Gastroesophageal sphincter (tissue), 4 donors: ENCODE measurements around the gene FN3K. TPM values are rescaled to one million over a fixed set of nuclear protein-coding genes. Genes with fewer than 3 reads are reported as not detected.
A peak's percentile ranks its signal among the peaks of the same experiment; 100 is the strongest.

Source experiments
- ATAC-seq: fragments of 150-250 bp; one replicate; pipeline ENCODE4 v1.9.1; 2016; ENCODE audit warnings: mild to moderate bottlenecking, moderate library complexity
- H3K27ac ChIP-seq, 4 donors: fragments of 200-600 bp; sonication (generic) in 3 of 4; 1 replicate in 3 of 4; 2 replicates in 1 of 4; pipeline ENCODE4 v1.5.1; 2016 to 2019
- H3K27me3 ChIP-seq: fragments of 200-600 bp; sonication (generic); one replicate; pipeline ENCODE4 v1.5.1; 2019
- H3K36me3 ChIP-seq, 2 donors: fragments of 200-600 bp; sonication (generic); one replicate each; pipeline ENCODE4 v1.5.1; 2019; ENCODE audit warnings: control low read depth in 1 of 2
- H3K4me1 ChIP-seq, 3 donors: fragments of 200-600 bp; sonication (generic); 1 replicate in 2 of 3; 2 replicates in 1 of 3; pipeline ENCODE4 v1.5.1; 2016 to 2019; ENCODE audit warnings: control low read depth in 2 of 3
- H3K4me3 ChIP-seq, 2 donors: fragments of 200-600 bp; sonication (generic); one replicate each; pipeline ENCODE4 v1.5.1; 2019; ENCODE audit warnings: mild to moderate bottlenecking in 1 of 2, moderate library complexity in 1 of 2
- H3K9me3 ChIP-seq, 3 donors: fragments of 200-600 bp; sonication (generic); one replicate each; pipeline ENCODE4 v1.5.1; 2017 to 2019; ENCODE audit warnings: control low read depth in 2 of 3
- CTCF ChIP-seq, 4 experiments: fragments of 200-600 bp in 2 of 4; fragments of 450-650 bp in 2 of 4; sonication (generic) in 1 of 4; IDR thresholded peaks; one replicate each; pipeline ENCODE4 v1.5.1; 2017 to 2019; ENCODE audit warnings: antibody characterized with exemption in 4 of 4, mild to moderate bottlenecking in 2 of 4, moderate library complexity in 2 of 4
- EP300 ChIP-seq: sonication (generic); formaldehyde crosslinking; IDR thresholded peaks from one replicate; pipeline ENCODE4 v1.6.1; 2017; ENCODE audit warnings: antibody characterized with exemption, mild to moderate bottlenecking
- POLR2A ChIP-seq, 2 donors: fragments of 450-650 bp; IDR thresholded peaks; one replicate each; pipeline ENCODE4 v1.6.1; 2017; ENCODE audit warnings: antibody characterized with exemption in 2 of 2, mild to moderate bottlenecking in 2 of 2, moderate library complexity in 1 of 2
- POLR2AphosphoS5 ChIP-seq: sonication (generic); formaldehyde crosslinking; IDR thresholded peaks from one replicate; pipeline ENCODE4 v1.6.1; 2017; ENCODE audit warnings: antibody characterized with exemption
- WGBS, 2 donors: methylation state at CpG; one replicate each; pipeline ENCODE4 v1.1.5; 2018; ENCODE audit warnings: low coverage in 1 of 2; 5-methylcytosine and 5-hydroxymethylcytosine counted together
- total RNA-seq, 4 donors: library from RNA; depleted of rRNA; stranded (reverse); fragments of >200 nt; gene quantifications; one replicate each; pipeline ENCODE4 v1.1.0, GENCODE V29; 2016

Gene FN3K
- total RNA-seq, result 10 to 100 TPM in 1 of 4 donors, 1 to 10 TPM in 3; 6.9 to 22.0 (median 8.6) TPM

GRCh38 chr17:82734987-82735866 is at the start of gene FN3K:
TSS of gene FN3K (plus strand) at chr17:82735615. CDS start at chr17:82735637, 22 bp downstream.
- Histone ChIP-seq H3K27ac (peak within 1 kb of the TSS; percentile 53 to 91 (median 88)), H3K9me3 (no peaks in the 10 kb centered on the region), H3K4me3 (peak within 1 kb of the TSS; percentile 77 to 84), H3K4me1 (peaks cover 0 to 39% (median 17%) of the 10 kb centered on the region in 3 donors), H3K36me3 (peaks cover 0 to 37% of the 10 kb centered on the region in 2 donors), H3K27me3 (no peaks in the 10 kb centered on the region)
- ATAC-seq, result peak; percentile 90
- WGBS, 2 donors, result 17% methylated on average over 9 of the region's 101 CpGs; no CpG with 5 or more reads in 1 of the 2 donors
- TF ChIP-seq POLR2A (IDR thresholded peaks at IDR 0.05) (peak; percentile 41 to 57), CTCF (IDR thresholded peaks at IDR 0.05) (no peak)

GRCh38 chr17:82686366-82687324 is 48.8 kb upstream of the FN3K start:
- TF ChIP-seq EP300 (no peak), POLR2AphosphoS5 (no peak), CTCF (IDR thresholded peaks at IDR 0.05) (no peak), POLR2A (IDR thresholded peaks at IDR 0.05) (no peak)
- peaks cover 0 to 17% of the 10 kb centered on the region in 2 donors for H3K36me3 ChIP-seq
- no peak overlapping the region for H3K27ac ChIP-seq
- ATAC-seq, result no peak
- no peak overlapping the region for H3K4me3 ChIP-seq
- 83 to 91% methylated on average over 6 to 9 of the region's 19 CpGs for WGBS, 2 donors
- H3K27me3 ChIP-seq, result no peaks in the 10 kb centered on the region
- H3K9me3 ChIP-seq, result peaks cover 0 to 4% (median 0%) of the 10 kb centered on the region in 3 donors
- H3K4me1 ChIP-seq, result no peaks in the 10 kb centered on the region

GRCh38 chr17:82687375-82687861 is 48.0 kb upstream of the FN3K start:
- ATAC-seq, result no peak
- H3K27ac ChIP-seq, result no peak overlapping the region

GRCh38 chr17:82687871-82688270 is 47.5 kb upstream of the FN3K start:
- H3K4me1 ChIP-seq, result no peaks in the 10 kb centered on the region
- peaks cover 0 to 20% of the 10 kb centered on the region in 2 donors for H3K36me3 ChIP-seq
- no peak overlapping the region for H3K4me3 ChIP-seq
- WGBS, 2 donors, result 91 to 92% methylated on average over 5 to 8 of the region's 9 CpGs
- ATAC-seq, result no peak
- H3K27me3 ChIP-seq, result no peaks in the 10 kb centered on the region
- no peaks in the 10 kb centered on the region for H3K9me3 ChIP-seq
- no peak overlapping the region for H3K27ac ChIP-seq
- TF ChIP-seq CTCF (IDR thresholded peaks at IDR 0.05) (no peak), POLR2A (IDR thresholded peaks at IDR 0.05) (no peak), EP300 (no peak), POLR2AphosphoS5 (no peak)

More at GRCh38 chr17:82687375-82687861, 48.0 kb upstream of the FN3K start:
- 50 to 71% methylated on average over 2 of the region's 10 CpGs for WGBS, 2 donors
- no peaks in the 10 kb centered on the region for H3K27me3 ChIP-seq
- H3K36me3 ChIP-seq, result peaks cover 0 to 20% of the 10 kb centered on the region in 2 donors
- TF ChIP-seq POLR2A (IDR thresholded peaks at IDR 0.05) (no peak), POLR2AphosphoS5 (no peak), EP300 (no peak), CTCF (IDR thresholded peaks at IDR 0.05) (no peak)
- no peak overlapping the region for H3K4me3 ChIP-seq
- H3K9me3 ChIP-seq, result no peaks in the 10 kb centered on the region
- no peaks in the 10 kb centered on the region for H3K4me1 ChIP-seq
